ENCODE results near the gene KXD1.

The KXD1 gene

GRCh38 chr19:18603958-18604819 is 46.5 kb downstream of the KXD1 start:
- DNase-seq: no peak

GRCh38 chr19:18604820-18605159 is 47.1 kb downstream of the KXD1 start:
- no peak for DNase-seq

- DNase-seq: no peak
Observed at GRCh38 chr19:18605196-18605545, 47.5 kb downstream of the KXD1 start.

GRCh38 chr19:18605546-18606280 is 48.0 kb downstream of the KXD1 start:
- no peak for DNase-seq

GRCh38 chr19:18606281-18607225 is 48.9 kb downstream of the KXD1 start, which contains the start of gene CRLF1:
Gene CRLF1, minus strand, starts transcription at chr19:18606799. Its CDS starts 143 bp downstream, at chr19:18606656.
- DNase-seq: no peak

GRCh38 chr19:18607226-18608101 is 49.8 kb downstream of the KXD1 start:
- DNase-seq: no peak

- DNase-seq: no peak
Observed at GRCh38 chr19:18608102-18608804, 50.6 kb downstream of the KXD1 start.

GRCh38 chr19:18608805-18609716 is 51.4 kb downstream of the KXD1 start:
- no peak for DNase-seq

GRCh38 chr19:18609717-18610051 is 52.0 kb downstream of the KXD1 start:
- no peak for DNase-seq

GRCh38 chr19:18610245-18610555 is 52.5 kb downstream of the KXD1 start:
- no peak for DNase-seq

- DNase-seq: no peak
Observed at GRCh38 chr19:18610556-18611326, 53.1 kb downstream of the KXD1 start.

- no peak for DNase-seq
Observed at GRCh38 chr19:18611327-18612050, 53.8 kb downstream of the KXD1 start.

- DNase-seq: no peak
Observed at GRCh38 chr19:18612051-18612771, 54.5 kb downstream of the KXD1 start.

- DNase-seq: peak; percentile 40
Observed at GRCh38 chr19:18612772-18613588, 55.3 kb downstream of the KXD1 start, which contains the start of gene TMEM59L. Gene TMEM59L, plus strand, starts transcription at chr19:18612870. Its CDS starts 89 bp downstream, at chr19:18612959.

GRCh38 chr19:18613589-18614234 is 56.0 kb downstream of the KXD1 start:
- no peak for DNase-seq

GRCh38 chr19:18616023-18616422 is 58.4 kb downstream of the KXD1 start:
- DNase-seq: no peak

- DNase-seq: no peak
Observed at GRCh38 chr19:18617562-18617961, 59.9 kb downstream of the KXD1 start.
